Kidney (tissue), 14 donors: Measurements from ENCODE around the gene RPL39. TPM values are rescaled to one million over a fixed set of nuclear protein-coding genes. Genes with fewer than 3 reads are reported as not detected.
A peak's percentile ranks its signal among the peaks of the same experiment; 100 is the strongest.
"Not testable (repeated sequence)": the region's sequence is repeated elsewhere in the genome, so short reads cannot be mapped to it uniquely, and the experiment has no call there.

Experiments used
- DNase-seq, 5 donors: peaks; one replicate each; pipeline ENCODE4 v3.0.0-alpha.2; 2013 to 2020
- FAIRE-seq: peaks from 2 replicates; lab custom pipeline; 2012; peaks lifted over from hg19 to GRCh38; lab: Jason Lieb, UNC
- H3K27ac ChIP-seq, 2 donors: one replicate each; pipeline ENCODE4 v1.7.0; 2013; ENCODE audit warnings: low read depth in 2 of 2, low read length in 2 of 2, inconsistent platforms in 1 of 2
- H3K27me3 ChIP-seq: one replicate; pipeline ENCODE4 v1.7.1; 2013; ENCODE audit warnings: low read length, inconsistent platforms; ENCODE audit not compliant: control insufficient read depth, insufficient read depth
- H3K36me3 ChIP-seq, 3 donors: one replicate each; pipeline versions ENCODE4 v1.7.0 to v1.7.1; 2013; ENCODE audit warnings: low read length in 3 of 3, control low read depth in 1 of 3, inconsistent platforms in 1 of 3; ENCODE audit not compliant: insufficient read depth in 3 of 3, control insufficient read depth in 2 of 3
- H3K4me1 ChIP-seq, 3 donors: one replicate each; pipeline versions ENCODE4 v1.7.0 to v1.7.1; 2013; ENCODE audit warnings: low read length in 3 of 3, inconsistent platforms in 1 of 3, low read depth in 1 of 3; ENCODE audit not compliant: control insufficient read depth in 2 of 3, insufficient read depth in 2 of 3
- H3K4me3 ChIP-seq, 3 donors: one replicate each; pipeline versions ENCODE4 v1.7.0 to v1.8.1; 2013; ENCODE audit warnings: low read length in 3 of 3, control low read depth in 1 of 3, inconsistent platforms in 1 of 3
- H3K9ac ChIP-seq, 3 donors: one replicate each; pipeline versions ENCODE4 v1.7.0 to v1.7.1; 2013; ENCODE audit warnings: low read length in 3 of 3, control low read depth in 1 of 3, inconsistent platforms in 1 of 3
- H3K9me3 ChIP-seq, 3 donors: one replicate each; pipeline versions ENCODE4 v1.7.0 to v1.7.1; 2013; ENCODE audit warnings: low read length in 3 of 3, control low read depth in 1 of 3, inconsistent platforms in 1 of 3; ENCODE audit not compliant: control insufficient read depth in 2 of 3, insufficient read depth in 1 of 3
- CTCF ChIP-seq: IDR thresholded peaks from 3 replicates; pipeline ENCODE4 v1.5.1; 2012; ENCODE audit warnings: mild to moderate bottlenecking, moderate library complexity, borderline replicate concordance; ENCODE audit not compliant: insufficient read depth; ENCODE audit errors: extremely low read depth
- intact Hi-C: fragments of 100-400 bp; cut with DNase I; formaldehyde crosslinking; loops from one replicate; pipeline ENCODE4 v1.11.1; 2022
- polyA plus RNA-seq: library from polyadenylated mRNA; stranded (reverse); fragments of 350-450 nt; fragmentation: Illumina TruSeq; extraction: RNeasy Lipid Tissue Mini Kit (QIAGEN cat#74804); gene quantifications from one replicate; pipeline ENCODE4 v1.2.3, GENCODE V29; 2014; ENCODE audit warnings: low read depth, low replicate concordance; ENCODE audit not compliant: insufficient read depth
- total RNA-seq: library from RNA; stranded (reverse); fragmentation: NEBNext Ultra II Directional; extraction: Animal tissue kit (Norgen Biotek cat#: 25700); gene quantifications from one replicate; pipeline ENCODE4 v1.2.1, GENCODE V29; 2021
- donor health status: control.
- donor health status: control.
- donor health status: control.
- donor health status: control.
- donor health status: control.
- donor health status: DM: yes; HTN: yes; CAD: no.
- donor health status: Normal renal cell carcinoma (clear cell type).

Gene RPL39
- total and polyA plus RNA-seq, 2 donors from 2014 or later = 1,212 to 2,663 TPM

GRCh38 chrX:119828446-119828845, 37.0 kb upstream of the RPL39 start:
- H3K36me3 ChIP-seq = no peaks in the 10 kb centered on the region
- FAIRE-seq (no peak), DNase-seq (peak in 1 of 5 donors; percentile 6)
- TF ChIP-seq CTCF = no peak
- H3K27ac ChIP-seq = no peak overlapping the region
- H3K4me1 ChIP-seq = no peaks in the 10 kb centered on the region
- intact Hi-C loops = no loop called here
- H3K27me3 ChIP-seq = no peaks in the 10 kb centered on the region
- H3K9me3 ChIP-seq = no peaks in the 10 kb centered on the region
- no peak overlapping the region for H3K4me3 ChIP-seq
- H3K9ac ChIP-seq = no peak overlapping the region

DNA sequence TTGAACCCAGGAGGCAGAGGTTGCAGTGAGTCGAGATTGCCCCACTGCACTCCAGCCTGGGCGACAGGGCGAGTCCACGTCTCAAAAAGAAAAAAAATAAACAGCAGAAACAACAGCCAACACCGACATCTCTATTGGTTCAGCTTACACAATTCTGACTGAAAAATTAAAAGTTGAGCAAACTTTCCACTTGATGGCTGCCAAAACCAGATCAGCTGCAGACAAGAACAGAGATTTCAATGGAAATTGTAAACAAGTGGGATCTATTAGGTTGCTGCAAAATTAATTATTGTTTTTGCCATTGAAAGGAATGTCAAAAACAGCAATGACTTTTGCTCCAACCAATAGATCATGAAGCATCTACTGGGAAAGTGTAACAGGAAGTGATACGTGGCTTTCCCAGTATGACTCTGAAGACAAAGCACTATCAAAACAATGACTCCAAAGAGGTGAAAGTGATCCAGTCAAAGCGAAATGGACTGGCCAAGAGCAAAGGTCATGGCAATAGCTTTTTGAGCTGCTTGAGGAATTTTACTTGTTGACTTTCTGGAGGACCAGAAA, 35.0 kb upstream of the RPL39 start:
- DNase-seq = peak in 1 of 5 donors; percentile 2
- H3K4me1 ChIP-seq = no peaks in the 10 kb centered on the region
- H3K4me3 ChIP-seq = no peak overlapping the region
- H3K27me3 ChIP-seq = no peaks in the 10 kb centered on the region
- H3K36me3 ChIP-seq = no peaks in the 10 kb centered on the region
- intact Hi-C loops = no loop called here
- H3K27ac ChIP-seq = no peak overlapping the region
- no peak for TF ChIP-seq CTCF
- H3K9ac ChIP-seq = no peak overlapping the region
- no peak for FAIRE-seq
- no peaks in the 10 kb centered on the region for H3K9me3 ChIP-seq

DNA sequence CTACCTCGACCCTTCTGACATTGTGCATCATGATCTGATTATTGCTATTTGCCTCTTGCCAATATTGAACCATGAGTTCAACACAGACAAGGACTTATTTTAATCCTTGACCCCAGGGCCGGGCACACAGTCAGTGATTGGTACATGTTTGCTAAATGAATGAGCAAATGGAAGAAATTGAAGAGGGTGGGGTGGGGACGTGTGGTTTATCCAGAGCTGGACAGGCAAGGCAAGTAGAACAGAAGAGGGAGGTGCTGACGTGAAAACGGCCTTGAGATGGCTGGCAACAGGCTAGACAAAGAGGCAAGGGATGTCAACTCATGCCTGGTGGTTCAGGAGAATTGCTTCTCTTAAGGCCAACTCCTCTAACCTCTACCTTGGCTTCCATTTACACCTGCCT, 32.8 kb upstream of the RPL39 start:
- H3K27ac ChIP-seq, intact Hi-C loops, H3K4me3 ChIP-seq, H3K27me3 ChIP-seq, DNase-seq, H3K36me3 ChIP-seq, H3K4me1 ChIP-seq, H3K9me3 ChIP-seq, H3K9ac ChIP-seq, FAIRE-seq: not testable (repeated sequence)

- H3K4me3 ChIP-seq, H3K9me3 ChIP-seq, H3K27ac ChIP-seq, H3K27me3 ChIP-seq, intact Hi-C loops, H3K4me1 ChIP-seq, H3K36me3 ChIP-seq, H3K9ac ChIP-seq, FAIRE-seq: not testable (repeated sequence)
- DNase-seq = peak in 1 of 5 donors; percentile 2
Observed at GRCh38 chrX:119821703-119822102, 30.3 kb upstream of the RPL39 start.
